OCI-LY3 (cell line): ENCODE measurements around the gene SEMA6D.

ENCODE experiments used
- H2AFZ ChIP-seq: fragments of 200-600, 300-600 bp; shearing (Covaris generic); 2 replicates; pipeline ENCODE4 v1.6.0; 2014; ENCODE audit warnings: antibody characterized with exemption, low read depth, low read length
- H3K27ac ChIP-seq: fragments of 200-600, 300-600 bp; sonication (generic); 2 replicates; pipeline ENCODE4 v1.5.1; 2014; ENCODE audit warnings: mild to moderate bottlenecking, low read length, moderate library complexity, mixed read lengths
- H3K27me3 ChIP-seq: fragments of 200-600, 300-600 bp; sonication (generic); 2 replicates; pipeline ENCODE4 v1.6.1; 2014; ENCODE audit warnings: low read depth, low read length, mixed read lengths
- H3K36me3 ChIP-seq: fragments of 200-600, 300-600 bp; sonication (generic); replicated peaks from 2 replicates; pipeline ENCODE3; 2014; ENCODE audit warnings: low read depth, low read length, mixed read lengths
- H3K4me1 ChIP-seq: fragments of 300-600, 200-600 bp; sonication (generic); 2 replicates; pipeline ENCODE4 v1.6.1; 2014; ENCODE audit warnings: low read length, mixed read lengths
- H3K4me2 ChIP-seq: fragments of 200-600, 300-600 bp; sonication (generic); 2 replicates; pipeline ENCODE4 v1.6.1; 2014; ENCODE audit warnings: low read length, mixed read lengths
- H3K4me3 ChIP-seq: fragments of 300-600, 200-600 bp; sonication (generic); 2 replicates; pipeline ENCODE4 v1.5.1; 2014; ENCODE audit warnings: antibody characterized with exemption, mild to moderate bottlenecking, low read length, moderate library complexity
- H3K79me2 ChIP-seq: fragments of 300-600, 200-600 bp; shearing (Covaris generic); 2 replicates; pipeline ENCODE4 v1.6.1; 2014; ENCODE audit warnings: mild to moderate bottlenecking, low read length, mixed read lengths
- H3K9ac ChIP-seq: fragments of 300-600, 200-600 bp; shearing (Covaris generic); 2 replicates; pipeline ENCODE4 v1.6.0; 2014; ENCODE audit warnings: mild to moderate bottlenecking, low read length, moderate library complexity
- H3K9me3 ChIP-seq: fragments of 200-600, 300-600 bp; shearing (Covaris generic); 2 replicates; pipeline ENCODE4 v1.6.1; 2014; ENCODE audit warnings: low read length, mixed read lengths; ENCODE audit not compliant: insufficient read depth
- H4K20me1 ChIP-seq: fragments of 200-600, 300-600 bp; sonication (generic); 2 replicates; pipeline ENCODE4 v1.6.1; 2016; ENCODE audit warnings: low read length, mixed read lengths; ENCODE audit not compliant: insufficient read depth
- CTCF ChIP-seq: fragments of 200-600, 300-600 bp; sonication (generic); IDR thresholded peaks from 2 replicates; pipeline ENCODE4 v1.5.1; 2014; ENCODE audit warnings: antibody characterized with exemption, low read length, low read depth
- EZH2phosphoT487 ChIP-seq: fragments of 200-600 bp; shearing (Covaris generic); IDR thresholded peaks from 2 replicates; pipeline ENCODE4 v1.6.1; 2018; ENCODE audit warnings: antibody characterized with exemption, mixed run types, low read depth

Gene SEMA6D

GRCh38 chr15:47788685-47789084 is 71.4 kb downstream of the SEMA6D start:
- no peak overlapping the region for H3K9ac ChIP-seq
- H3K36me3 ChIP-seq = no peaks in the 10 kb centered on the region
- H3K4me1 ChIP-seq = no peaks in the 10 kb centered on the region
- no peaks in the 10 kb centered on the region for H3K79me2 ChIP-seq
- no peaks in the 10 kb centered on the region for H4K20me1 ChIP-seq
- peaks cover 29% of the 10 kb centered on the region for H3K27me3 ChIP-seq
- H3K27ac ChIP-seq = no peak overlapping the region
- H2AFZ ChIP-seq = no peak overlapping the region
- H3K4me3 ChIP-seq = no peak overlapping the region
- no peak overlapping the region for H3K4me2 ChIP-seq
- TF ChIP-seq EZH2phosphoT487 (no peak), CTCF (no peak)
- H3K9me3 ChIP-seq = no peaks in the 10 kb centered on the region

- H3K27ac ChIP-seq = no peak overlapping the region
These were observed 73.9 kb downstream of the SEMA6D start for GRCh38 chr15:47791161-47791560.

GRCh38 chr15:47792231-47792630 is 74.9 kb downstream of the SEMA6D start:
- no peaks in the 10 kb centered on the region for H3K79me2 ChIP-seq
- TF ChIP-seq CTCF (no peak), EZH2phosphoT487 (no peak)
- H3K9me3 ChIP-seq = no peaks in the 10 kb centered on the region
- no peaks in the 10 kb centered on the region for H3K36me3 ChIP-seq
- H3K27ac ChIP-seq = no peak overlapping the region
- no peaks in the 10 kb centered on the region for H3K4me1 ChIP-seq
- H3K27me3 ChIP-seq = peaks cover 43% of the 10 kb centered on the region
- no peaks in the 10 kb centered on the region for H4K20me1 ChIP-seq
- H3K9ac ChIP-seq = no peak overlapping the region
- no peak overlapping the region for H3K4me2 ChIP-seq
- no peak overlapping the region for H2AFZ ChIP-seq
- no peak overlapping the region for H3K4me3 ChIP-seq

More at GRCh38 chr15:47791161-47791560, 73.9 kb downstream of the SEMA6D start:
- Histone ChIP-seq H3K36me3 (no peaks in the 10 kb centered on the region), H3K4me3 (no peak overlapping the region), H4K20me1 (no peaks in the 10 kb centered on the region), H3K27me3 (peaks cover 40% of the 10 kb centered on the region), H3K79me2 (no peaks in the 10 kb centered on the region), H3K4me1 (no peaks in the 10 kb centered on the region), H3K9ac (no peak overlapping the region), H2AFZ (no peak overlapping the region), H3K4me2 (no peak overlapping the region), H3K9me3 (no peaks in the 10 kb centered on the region)
- TF ChIP-seq EZH2phosphoT487 (no peak), CTCF (no peak)

GRCh38 chr15:47794252-47794914 is 77.1 kb downstream of the SEMA6D start:
- no peaks in the 10 kb centered on the region for H3K4me1 ChIP-seq
- no peak overlapping the region for H3K9ac ChIP-seq
- no peaks in the 10 kb centered on the region for H3K36me3 ChIP-seq
- no peak for TF ChIP-seq CTCF
- TF ChIP-seq EZH2phosphoT487 = no peak
- no peaks in the 10 kb centered on the region for H4K20me1 ChIP-seq
- H3K27me3 ChIP-seq = peaks cover 58% of the 10 kb centered on the region
- no peak overlapping the region for H3K4me3 ChIP-seq
- no peak overlapping the region for H3K4me2 ChIP-seq
- no peaks in the 10 kb centered on the region for H3K9me3 ChIP-seq
- no peaks in the 10 kb centered on the region for H3K79me2 ChIP-seq
- H3K27ac ChIP-seq = no peak overlapping the region
- no peak overlapping the region for H2AFZ ChIP-seq
